Measurements from ENCODE around the gene NR2E1.

- TF ChIP-seq CTCF (IDR thresholded peaks at IDR 0.05) (no peak), REST (IDR thresholded peaks at IDR 0.05; ENCODE audit: low read depth, low read length) (no peak), POLR2AphosphoS5 (IDR thresholded peaks at IDR 0.05; ENCODE audit: low read depth, low read length) (no peak), EP300 (IDR thresholded peaks at IDR 0.05; ENCODE audit: borderline replicate concordance in 1 of 2, low read depth in 1 of 2, low read length in 1 of 2) (no peak), IRF3 (IDR thresholded peaks at IDR 0.05; ENCODE audit: low read depth, low read length) (no peak), NRF1 (IDR thresholded peaks at IDR 0.05; ENCODE audit: low read depth, low read length) (no peak), SMC3 (IDR thresholded peaks at IDR 0.05; ENCODE audit: low read depth, low read length) (no peak), EZH2phosphoT487 (IDR thresholded peaks at IDR 0.05; ENCODE audit: borderline replicate concordance, low read depth) (no peak), RAD21 (IDR thresholded peaks at IDR 0.05; ENCODE audit: low read length) (no peak)
Observed at GRCh38 chr6:108171291-108171917, 5.6 kb downstream of the NR2E1 start.
